OCI-LY3 (cell line): ENCODE measurements around the gene RAN.

ENCODE experiments used
- EZH2phosphoT487 ChIP-seq: fragments of 200-600 bp; shearing (Covaris generic); IDR thresholded peaks from 2 replicates; pipeline ENCODE4 v1.6.1; 2018; ENCODE audit warnings: antibody characterized with exemption, mixed run types, low read depth
- TF ChIP-seq, protein P1 (sequence below): fragments of 200-600, 300-600 bp; sonication (generic); IDR thresholded peaks from 2 replicates; pipeline ENCODE4 v1.5.1; 2014; ENCODE audit warnings: antibody characterized with exemption, low read length, low read depth

DNA sequence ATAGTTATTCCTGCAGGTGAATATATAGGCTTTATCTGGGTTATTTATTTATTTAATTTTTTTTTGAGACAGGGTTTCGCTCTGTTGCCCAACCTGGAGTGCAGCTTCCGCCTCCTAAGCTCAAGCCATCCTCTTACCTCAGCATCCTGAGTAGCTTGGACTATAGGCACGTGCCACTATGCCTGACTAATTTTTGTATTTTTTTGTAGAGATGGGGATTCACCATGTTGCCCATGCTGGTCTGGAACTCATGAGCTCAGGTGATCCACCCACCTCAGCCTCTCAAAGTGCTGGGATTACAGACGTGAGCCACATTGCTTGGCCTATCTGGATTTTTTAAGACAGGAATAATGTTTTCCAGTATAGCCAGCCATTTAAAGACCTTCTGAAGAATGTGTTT lies 2.0 kb downstream of the RAN start:
- TF ChIP-seq EZH2phosphoT487: no peak
- TF ChIP-seq, protein P1, sequence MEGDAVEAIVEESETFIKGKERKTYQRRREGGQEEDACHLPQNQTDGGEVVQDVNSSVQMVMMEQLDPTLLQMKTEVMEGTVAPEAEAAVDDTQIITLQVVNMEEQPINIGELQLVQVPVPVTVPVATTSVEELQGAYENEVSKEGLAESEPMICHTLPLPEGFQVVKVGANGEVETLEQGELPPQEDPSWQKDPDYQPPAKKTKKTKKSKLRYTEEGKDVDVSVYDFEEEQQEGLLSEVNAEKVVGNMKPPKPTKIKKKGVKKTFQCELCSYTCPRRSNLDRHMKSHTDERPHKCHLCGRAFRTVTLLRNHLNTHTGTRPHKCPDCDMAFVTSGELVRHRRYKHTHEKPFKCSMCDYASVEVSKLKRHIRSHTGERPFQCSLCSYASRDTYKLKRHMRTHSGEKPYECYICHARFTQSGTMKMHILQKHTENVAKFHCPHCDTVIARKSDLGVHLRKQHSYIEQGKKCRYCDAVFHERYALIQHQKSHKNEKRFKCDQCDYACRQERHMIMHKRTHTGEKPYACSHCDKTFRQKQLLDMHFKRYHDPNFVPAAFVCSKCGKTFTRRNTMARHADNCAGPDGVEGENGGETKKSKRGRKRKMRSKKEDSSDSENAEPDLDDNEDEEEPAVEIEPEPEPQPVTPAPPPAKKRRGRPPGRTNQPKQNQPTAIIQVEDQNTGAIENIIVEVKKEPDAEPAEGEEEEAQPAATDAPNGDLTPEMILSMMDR: no peak
